Activated CD4-positive, alpha-beta T cell treated with anti-CD3 and anti-CD28 coated beads, Interleukin-2, amount 50 U/mL, for 1 hour (primary cell): ENCODE results near the gene DNAH2.

ENCODE experiments used
- DNase-seq: peaks from one replicate; pipeline ENCODE4 v3.0.0-alpha.2; 2020

Gene DNAH2

DNA sequence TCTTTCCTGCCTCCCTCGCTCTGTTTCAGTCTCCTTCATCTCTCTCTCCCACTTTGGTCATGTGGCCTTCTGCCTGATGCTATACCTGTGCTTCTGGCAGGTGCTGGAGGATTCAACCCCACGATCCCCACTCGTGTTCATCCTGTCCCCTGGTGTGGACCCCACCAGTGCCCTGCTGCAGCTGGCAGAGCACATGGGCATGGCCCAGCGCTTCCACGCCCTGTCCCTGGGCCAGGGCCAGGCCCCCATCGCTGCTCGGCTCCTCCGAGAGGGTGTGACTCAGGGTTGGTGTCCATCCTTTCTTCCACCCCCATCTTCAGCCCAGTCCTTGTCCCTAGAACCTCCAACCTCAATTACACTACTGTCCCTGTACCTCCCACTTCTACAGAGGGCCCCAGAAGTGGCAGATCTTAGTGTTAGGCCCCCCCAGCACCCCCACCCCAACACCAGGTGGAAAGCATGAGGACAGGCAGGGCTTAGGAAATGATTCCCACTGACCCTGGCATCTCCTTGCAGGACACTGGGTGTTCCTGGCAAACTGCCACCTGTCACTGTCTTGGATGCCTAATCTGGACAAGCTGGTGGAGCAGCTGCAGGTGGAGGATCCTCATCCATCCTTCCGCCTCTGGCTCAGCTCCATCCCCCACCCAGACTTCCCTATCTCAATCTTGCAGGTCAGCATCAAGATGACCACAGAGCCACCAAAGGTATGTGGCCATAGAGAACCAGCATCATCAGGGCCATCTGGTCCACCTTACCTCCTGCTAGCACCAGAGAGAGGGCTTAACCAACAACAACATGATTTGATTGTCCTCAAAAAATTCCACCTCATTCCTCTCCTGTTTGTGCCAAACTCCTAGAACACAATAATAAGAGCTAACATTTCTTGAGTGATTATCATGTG is 106.7 kb downstream of the DNAH2 start:
- no peak for DNase-seq

DNA sequence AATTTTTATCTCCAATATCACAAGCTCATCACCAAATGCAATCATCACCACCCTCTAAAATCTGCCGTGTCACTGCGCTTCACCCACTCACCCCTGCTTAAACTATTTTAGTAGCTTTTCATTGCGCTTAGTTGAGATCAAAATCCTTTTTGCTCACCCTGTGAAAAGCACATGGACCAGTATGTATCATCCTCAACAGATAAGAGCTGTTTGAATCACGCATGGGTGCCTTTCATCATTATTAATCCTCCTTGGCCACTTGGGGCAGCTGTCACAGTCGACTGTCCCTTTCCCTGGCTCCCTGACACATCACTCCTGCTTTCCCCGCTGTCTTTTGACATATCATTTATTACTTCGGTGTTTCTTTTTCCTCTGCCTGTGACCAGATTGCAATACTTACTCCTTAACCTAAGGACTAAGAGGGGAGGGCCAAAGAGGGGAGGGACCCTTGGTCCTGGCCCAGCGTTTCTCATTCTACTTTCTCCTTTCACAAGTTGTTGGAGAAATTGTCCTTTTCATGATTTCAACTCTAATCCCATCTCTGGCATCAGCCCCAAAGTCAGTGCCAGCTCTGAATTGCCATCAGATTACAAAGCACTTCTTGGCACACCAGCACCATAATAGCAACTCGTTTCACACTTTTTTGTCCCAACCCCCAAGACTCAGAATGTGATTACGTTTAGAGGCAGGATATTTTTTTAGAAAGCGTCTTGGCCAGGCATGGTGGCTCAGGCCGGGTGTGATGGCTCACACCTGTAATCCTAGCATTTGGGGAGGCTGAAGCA is 107.9 kb downstream of the DNAH2 start:
- no peak for DNase-seq

DNA sequence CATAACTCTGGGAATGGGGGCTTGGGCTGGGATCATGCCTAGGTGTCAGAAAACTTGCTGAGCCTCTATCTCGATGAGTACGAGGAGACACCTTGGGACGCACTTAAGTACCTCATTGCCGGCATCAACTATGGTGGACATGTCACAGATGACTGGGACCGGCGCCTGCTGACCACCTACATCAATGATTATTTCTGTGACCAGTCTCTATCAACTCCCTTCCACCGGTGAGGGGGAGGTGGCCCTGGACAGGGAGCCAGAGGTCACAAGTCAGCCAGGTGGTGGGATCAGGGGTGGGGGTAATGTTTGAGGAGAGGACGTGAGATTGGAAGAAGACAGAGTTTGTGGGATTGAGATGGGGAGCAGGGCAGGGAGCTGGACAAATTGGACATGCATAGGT is 113.1 kb downstream of the DNAH2 start:
- DNase-seq, result no peak

- DNase-seq, result no peak
Measured at GRCh38 chr17:7831233-7831632, 113.7 kb downstream of the DNAH2 start.

- no peak for DNase-seq
Measured at GRCh38 chr17:7832431-7832830, 114.9 kb downstream of the DNAH2 start.

DNA sequence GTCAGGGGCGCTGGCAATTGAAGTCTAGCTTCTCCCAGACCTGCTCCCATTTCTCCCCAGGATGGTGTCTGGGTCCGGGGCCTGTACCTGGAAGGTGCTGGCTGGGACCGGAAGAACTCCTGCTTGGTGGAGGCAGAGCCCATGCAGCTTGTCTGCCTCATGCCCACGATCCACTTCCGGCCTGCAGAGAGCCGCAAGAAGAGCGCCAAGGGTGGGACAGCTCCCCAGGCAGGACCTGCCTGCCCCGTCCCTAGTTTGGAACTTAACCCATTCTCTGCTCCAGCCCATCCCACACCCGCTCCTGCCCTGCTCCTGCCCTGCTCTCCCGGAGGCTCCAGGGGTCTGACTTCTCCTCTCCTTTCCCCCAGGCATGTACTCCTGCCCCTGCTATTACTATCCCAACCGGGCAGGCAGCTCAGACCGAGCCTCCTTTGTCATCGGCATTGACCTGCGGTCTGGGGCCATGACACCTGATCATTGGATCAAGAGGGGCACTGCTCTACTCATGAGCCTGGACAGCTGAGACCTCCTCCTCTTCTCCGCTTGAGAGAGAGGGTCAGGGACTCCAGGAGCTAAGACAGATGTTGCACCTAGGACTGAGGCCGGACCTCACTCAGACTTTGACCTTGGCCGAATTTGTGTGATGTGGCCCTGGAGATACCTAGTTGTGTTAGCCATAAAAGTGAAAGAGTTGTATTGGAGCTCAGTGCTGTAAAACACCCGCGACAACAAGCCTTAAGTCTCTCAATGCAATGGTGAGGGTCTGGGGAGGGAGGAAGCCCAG is 115.7 kb downstream of the DNAH2 start:
- no peak for DNase-seq

DNA sequence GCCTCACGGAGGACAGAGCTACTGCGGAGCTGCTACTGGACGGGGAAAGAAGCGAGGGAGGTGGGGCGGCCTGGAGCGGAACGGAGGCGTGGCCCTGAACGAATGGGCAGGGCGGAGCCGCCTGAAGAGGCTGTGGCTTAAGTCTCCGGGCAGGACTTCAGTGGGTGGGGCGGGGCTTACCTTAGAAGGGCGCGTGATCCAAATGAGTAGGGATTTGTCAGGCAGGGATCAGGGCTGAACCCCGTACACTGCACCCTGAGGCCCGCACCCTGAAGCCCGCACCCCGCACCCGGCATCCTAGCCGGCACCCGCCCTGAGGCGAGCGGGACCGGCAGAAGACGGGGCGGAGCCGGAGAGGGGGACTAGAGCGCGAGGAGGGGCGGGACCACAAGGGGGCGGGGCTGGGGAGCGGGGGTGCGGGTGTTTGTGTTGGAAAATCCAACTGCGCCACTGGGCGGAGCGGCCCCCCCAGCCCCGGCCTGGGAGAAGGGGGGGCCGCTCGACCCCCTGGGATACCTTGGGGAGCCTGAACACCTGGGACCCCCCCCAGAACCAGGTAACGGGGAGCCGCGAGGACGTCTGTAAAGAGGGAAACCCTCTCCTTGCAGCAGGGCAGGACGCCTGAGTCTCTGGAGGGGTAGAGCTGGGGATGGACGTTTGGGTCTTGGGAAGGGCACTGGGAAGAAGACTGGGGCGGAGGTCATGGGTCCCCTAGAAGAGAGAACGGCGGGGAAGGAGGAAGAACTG is 116.4 kb downstream of the DNAH2 start, which contains the start of gene KDM6B:
TSS of gene KDM6B (plus strand) at position 423 of the 747 bp plus-strand sequence. CDS start 11,338 bp downstream, outside the sequence.
- peak; percentile 85 for DNase-seq

GRCh38 chr17:7834542-7834956 is 117.0 kb downstream of the DNAH2 start:
- DNase-seq, result peak; percentile 52

DNA sequence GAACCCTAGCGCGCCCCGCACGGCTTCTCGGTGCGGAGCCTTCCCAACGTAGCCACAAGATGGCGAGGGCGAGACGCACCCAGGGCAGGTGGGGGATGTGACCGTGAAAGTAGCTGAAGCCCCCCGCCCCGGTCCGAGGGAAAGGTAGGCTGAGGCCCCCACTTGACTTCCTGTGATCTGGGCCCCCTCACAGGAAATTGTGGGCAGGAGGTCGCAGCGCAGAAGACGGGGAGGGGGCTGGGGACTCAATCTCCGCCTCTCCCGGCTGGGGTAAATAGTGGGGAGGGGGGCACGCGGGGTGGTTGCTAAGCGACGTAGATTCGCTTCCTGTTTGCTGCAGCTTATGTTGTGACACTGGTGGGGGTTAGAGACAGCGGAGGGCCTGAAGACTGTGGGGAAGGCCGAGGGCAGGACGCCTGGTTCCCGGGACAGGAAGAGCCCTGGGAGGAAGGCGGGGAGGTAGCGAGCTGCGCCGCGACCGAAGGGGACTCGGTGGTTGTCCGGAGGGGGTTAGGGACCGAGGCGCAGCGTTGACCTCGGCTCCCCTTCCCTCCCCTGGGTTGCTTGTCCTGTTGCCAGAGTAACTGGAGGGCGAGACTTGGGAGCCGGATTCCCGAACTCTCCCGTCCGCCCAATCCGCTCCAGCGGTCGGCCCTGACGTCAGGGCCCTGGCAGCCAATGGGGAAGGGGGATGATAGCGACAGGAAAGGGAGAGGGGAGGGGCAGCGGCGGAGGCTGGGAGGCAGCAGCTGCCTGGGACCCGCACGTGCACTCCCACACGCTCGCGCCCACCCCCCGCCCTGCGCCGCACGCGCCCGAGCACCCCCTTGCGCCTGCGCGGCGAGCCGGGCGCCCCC is 117.6 kb downstream of the DNAH2 start:
- peak; percentile 90 for DNase-seq

GRCh38 chr17:7835814-7836595 is 118.5 kb downstream of the DNAH2 start:
- peak; percentile 49 for DNase-seq

DNA sequence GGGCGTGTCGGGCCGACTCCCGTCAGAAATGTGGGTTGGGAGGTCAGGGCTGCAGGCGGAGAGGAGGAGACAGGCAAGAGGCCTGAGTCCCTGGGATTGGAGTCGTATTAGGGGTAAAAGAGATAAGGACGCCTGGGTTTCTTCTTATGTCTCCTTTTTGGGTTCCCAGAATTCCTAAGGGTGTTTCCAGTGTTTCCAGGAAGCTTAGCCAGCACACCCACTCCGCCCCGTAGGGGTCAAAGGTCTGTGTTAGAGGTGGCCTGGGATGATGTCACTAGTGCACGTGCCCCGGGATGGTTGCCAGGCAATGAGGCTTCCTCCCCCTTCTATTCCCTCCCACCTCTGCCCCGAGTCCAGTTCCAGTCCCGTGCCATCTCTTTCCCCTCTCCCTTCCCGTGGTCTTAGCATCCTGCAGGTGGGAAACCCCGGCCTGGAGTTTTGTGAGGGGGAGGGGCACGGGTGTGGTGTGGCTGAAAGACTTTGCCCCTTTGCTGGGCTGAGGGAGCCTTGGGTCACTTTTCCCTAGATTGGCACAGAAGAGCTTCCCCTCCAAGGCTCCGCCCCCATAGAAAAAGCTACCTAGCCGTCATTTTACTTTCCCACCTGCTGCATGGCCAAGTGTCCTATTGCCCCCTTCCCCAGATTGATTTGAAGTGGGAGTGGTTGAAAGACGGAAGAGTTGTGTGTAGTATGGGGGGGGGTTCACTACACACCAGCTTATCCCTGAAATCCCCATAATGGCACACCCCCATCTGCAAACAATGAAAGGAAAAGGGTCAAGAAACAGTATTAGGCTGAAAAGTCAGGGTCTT is 119.3 kb downstream of the DNAH2 start:
- peak; percentile 65 for DNase-seq

GRCh38 chr17:7837408-7838088 is 120.0 kb downstream of the DNAH2 start:
- DNase-seq, result no peak

GRCh38 chr17:7838090-7839075 is 120.8 kb downstream of the DNAH2 start:
- no peak for DNase-seq

GRCh38 chr17:7839190-7839875 is 121.8 kb downstream of the DNAH2 start:
- no peak for DNase-seq

DNA sequence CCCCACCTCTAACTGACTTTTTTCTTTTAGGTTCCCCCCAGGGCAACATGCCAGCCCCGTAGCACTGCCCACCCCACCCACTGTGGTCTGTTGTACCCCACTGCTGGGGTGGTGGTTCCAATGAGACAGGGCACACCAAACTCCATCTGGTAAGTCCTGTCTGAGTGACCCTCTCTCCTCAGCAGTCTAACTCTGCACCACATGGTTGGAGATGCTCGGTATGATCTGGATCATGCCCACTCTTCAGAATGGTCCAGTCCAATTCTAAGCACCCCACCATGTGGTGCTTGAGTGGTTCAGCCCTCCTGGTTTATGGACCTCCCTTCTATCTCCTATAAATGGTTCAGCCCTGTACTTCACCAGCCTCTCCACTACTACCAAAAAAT is 122.3 kb downstream of the DNAH2 start:
- no peak for DNase-seq

DNA sequence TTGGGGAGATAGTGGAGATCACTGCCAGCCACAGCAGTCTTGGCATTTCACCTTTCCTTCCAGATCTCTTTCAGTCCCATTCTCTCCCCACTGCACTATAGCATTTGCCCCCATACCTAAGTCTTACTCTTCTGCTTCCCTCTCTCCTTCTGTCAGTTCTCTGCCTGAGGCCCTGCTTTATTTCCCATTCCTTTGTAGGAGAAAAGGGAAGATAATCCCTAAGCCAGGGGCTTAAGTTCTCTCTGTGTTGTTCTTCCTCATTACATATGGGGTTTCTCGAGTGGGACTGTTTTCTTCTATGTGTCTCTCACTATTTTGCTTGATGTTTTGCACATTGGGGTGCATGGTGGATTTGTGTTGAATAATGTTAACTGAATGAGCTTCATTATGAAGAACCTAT is 122.9 kb downstream of the DNAH2 start:
- DNase-seq, result no peak

DNA sequence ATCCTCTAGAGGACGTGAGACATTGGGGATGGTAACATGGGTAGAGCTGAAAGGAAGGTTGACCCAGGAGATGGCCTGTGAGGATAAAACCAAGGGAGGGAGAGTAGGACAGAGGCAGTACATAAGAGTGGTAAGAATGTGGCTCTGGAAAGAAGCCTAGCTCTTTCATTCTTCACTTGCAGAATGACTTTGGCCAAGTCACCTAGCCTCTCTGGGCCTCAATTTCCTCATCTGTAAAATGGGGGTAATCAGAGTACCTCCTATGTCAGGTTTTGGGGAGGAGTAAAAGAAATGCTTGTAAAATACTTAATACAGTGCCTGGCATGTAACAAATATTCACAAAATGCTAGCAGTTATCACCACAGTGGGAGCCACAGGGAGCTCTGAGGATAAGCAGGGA is 123.3 kb downstream of the DNAH2 start:
- DNase-seq, result no peak
